SK-N-MC (cell line): ENCODE data around the gene SARNP.

Source experiments
- EZH2 ChIP-seq: fragments of 200-600 bp; sonication (generic); IDR thresholded peaks from one replicate; pipeline ENCODE4 v1.6.1; 2017; ENCODE audit warnings: antibody characterized with exemption
- POLR2AphosphoS5 ChIP-seq: IDR thresholded peaks from 2 replicates; pipeline ENCODE4 v1.6.1; 2012; ENCODE audit warnings: mild to moderate bottlenecking, low read depth, low read length, borderline replicate concordance

GRCh38 chr12:55736076-55736475, 81.4 kb downstream of the SARNP start:
- TF ChIP-seq POLR2AphosphoS5 (no peak), EZH2 (no peak)
